Right ventricle myocardium inferior (tissue), 1 donor: ENCODE data around the gene DDI2. TPM values are rescaled to one million over a fixed set of nuclear protein-coding genes. Genes with fewer than 3 reads are reported as not detected.
"Not testable (repeated sequence)": the region's sequence is repeated elsewhere in the genome, so short reads cannot be mapped to it uniquely, and the experiment has no call there.

Source experiments
- ATAC-seq: fragments of 200-7000 bp; cut with Tn5 transposase; one replicate; pipeline ENCODE4 v1.9.1; 2020; ENCODE audit warnings: mild to moderate bottlenecking, moderate library complexity
- DNase-seq: peaks from one replicate; pipeline ENCODE4 v3.0.0; 2021; ENCODE audit errors: missing footprints
- intact Hi-C: fragments of 100-400 bp; cut with DNase I; formaldehyde crosslinking; loops from one replicate; pipeline ENCODE4 v1.11.0; 2022
- total RNA-seq: library from RNA; stranded (reverse); fragmentation: NEBNext Ultra II Directional; extraction: Animal tissue kit (Norgen Biotek cat#: 25700); gene quantifications from one replicate; pipeline ENCODE4 v1.2.1, GENCODE V29; 2021
- donor health status: DM: no; HTN: yes; CAD: no; lungs with severe emphysema.

Gene DDI2
- total RNA-seq, 1 donor from 2014 or later: 20.4 TPM

DNA sequence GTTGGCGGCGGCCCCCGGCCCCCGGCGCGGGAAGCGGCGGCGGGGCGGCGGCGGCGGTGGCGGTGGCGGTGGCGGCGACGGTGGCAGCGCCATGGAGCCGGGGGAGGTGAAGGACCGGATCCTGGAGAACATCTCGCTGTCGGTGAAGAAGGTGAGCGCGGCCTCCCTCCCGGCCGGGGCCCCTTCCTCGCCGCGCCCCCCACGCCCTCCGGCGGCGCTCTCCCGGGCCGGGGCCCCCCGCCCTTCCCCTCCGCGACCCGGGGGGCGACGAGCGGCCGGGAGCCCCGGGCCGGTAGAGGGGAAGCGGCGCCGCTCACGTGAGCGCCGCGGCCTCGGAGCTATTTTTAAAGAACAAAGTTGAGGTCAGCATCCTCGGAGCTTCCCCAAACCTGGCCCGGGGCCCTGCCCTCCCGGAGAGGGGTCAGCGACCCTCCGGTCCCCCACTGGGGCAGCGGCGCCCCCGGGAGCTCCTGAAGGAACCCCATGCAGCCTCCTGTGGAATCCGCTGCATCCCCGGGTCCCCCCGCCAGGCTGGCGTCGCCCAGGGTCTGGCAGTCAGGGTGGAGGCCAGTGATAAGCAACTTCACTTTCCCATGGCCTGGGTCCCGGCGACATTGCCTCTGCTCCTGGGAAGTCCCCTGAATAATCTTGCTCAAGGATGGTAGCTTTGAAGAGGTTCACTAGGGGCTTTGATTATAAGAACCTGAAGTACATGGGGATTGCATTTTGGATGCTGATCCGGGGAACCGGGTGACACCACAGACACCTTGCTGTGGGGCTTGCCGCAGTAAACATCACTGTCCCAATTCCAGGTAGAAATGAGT lies 67.4 kb downstream of the DDI2 start:
- DNase-seq: peak; percentile 84
- peak; percentile 38 for ATAC-seq
- intact Hi-C loops: loop anchor here (5.0 kb wide), 3 partner anchors 33 to 57 kb away; partner anchors contain the start of gene SLC25A34

- no peak for DNase-seq
- ATAC-seq: no peak
- intact Hi-C loops: no loop called here
These were observed 68.6 kb downstream of the DDI2 start for GRCh38 chr1:15685820-15686219.

GRCh38 chr1:15687446-15687845 lies 70.2 kb downstream of the DDI2 start:
- intact Hi-C loops: no loop called here
- ATAC-seq (no peak), DNase-seq (no peak)

- intact Hi-C loops: no loop called here
- no peak for ATAC-seq
- DNase-seq: no peak
These were observed 73.1 kb downstream of the DDI2 start for GRCh38 chr1:15690317-15690716.

DNA sequence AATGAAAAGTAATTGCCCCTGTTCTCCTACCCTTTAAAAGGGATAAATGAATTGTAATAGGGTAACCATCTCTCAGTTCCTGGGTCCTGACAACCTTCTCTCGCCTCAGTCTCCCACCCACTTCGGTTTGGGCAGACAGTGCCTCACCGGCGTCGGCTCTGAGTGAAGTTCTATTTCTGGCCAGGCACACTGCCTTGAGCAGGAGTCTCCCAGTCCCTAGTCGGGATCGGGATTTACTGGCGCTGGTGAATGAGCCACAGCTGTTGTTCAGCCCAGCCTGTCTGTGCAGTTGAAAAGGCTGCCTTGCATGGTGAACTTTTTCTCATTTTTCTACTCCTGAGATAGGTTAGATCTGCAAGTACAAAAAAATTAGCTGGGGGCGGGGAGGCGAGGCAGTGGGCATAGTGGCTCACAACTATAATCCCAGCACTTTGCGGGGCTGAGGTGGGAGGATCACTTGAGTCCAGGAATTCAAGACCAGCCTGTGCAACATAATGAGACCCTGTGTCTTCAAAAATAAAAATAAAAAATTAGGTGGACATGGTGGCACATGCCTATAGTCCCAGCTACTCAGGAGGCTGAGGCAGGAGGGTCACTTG lies 74.3 kb downstream of the DDI2 start:
- intact Hi-C loops: no loop called here
- DNase-seq (no peak), ATAC-seq (peak; percentile 94)

DNA sequence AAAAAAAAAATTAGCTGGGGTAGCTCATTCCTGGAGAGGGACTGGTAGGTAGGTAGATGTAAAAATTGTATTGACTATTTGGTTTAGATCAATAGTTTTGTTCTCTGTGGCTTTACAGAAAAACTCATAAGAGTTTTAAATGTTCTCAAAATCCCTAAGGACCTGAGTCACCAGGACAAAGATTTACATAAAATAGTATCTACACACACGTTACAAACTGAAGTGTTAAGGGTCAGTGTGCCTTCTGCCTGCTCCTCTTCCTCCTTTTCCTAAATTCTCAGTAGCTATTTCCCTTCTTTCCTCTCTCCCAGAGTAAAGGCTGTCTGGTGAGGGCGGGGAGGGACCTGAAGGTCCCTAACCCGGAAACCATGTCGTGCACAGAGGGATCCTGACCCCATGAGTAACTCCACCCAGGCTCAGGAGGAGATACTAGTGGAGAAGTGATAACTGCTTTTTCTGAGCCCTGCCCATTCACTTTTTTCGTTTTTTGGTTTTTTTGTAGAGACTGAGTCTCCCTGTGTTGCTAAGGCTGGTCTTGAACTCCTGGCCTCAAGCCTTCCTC lies 74.9 kb downstream of the DDI2 start:
- ATAC-seq (no peak), DNase-seq (no peak)
- intact Hi-C loops: no loop called here

DNA sequence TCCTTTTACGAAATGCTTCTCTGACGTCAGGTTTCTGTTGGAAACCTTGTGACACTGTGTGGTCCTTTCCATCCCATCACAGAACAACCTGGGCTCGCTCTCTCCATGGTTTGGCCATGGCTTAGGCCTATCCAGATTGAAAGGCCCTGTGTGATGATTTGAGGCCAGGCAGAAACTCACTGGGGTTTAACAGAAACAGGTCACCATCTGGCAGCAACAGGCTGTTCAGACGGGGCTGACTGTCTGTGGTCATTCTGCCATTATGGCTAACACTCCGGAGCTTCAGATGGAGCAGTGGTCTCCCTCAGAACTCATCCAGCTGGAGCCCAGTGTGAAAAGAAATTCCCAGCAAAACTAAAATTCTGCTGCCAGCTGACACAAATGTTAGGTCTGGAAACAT lies 76.1 kb downstream of the DDI2 start:
- ATAC-seq: no peak
- DNase-seq: no peak
- intact Hi-C loops: no loop called here

GRCh38 chr1:15696956-15697521 lies 79.8 kb downstream of the DDI2 start:
- ATAC-seq: peak; percentile 54
- intact Hi-C loops: no loop called here
- no peak for DNase-seq

- intact Hi-C loops: no loop called here
These were observed 80.9 kb downstream of the DDI2 start for GRCh38 chr1:15698201-15698600.

DNA sequence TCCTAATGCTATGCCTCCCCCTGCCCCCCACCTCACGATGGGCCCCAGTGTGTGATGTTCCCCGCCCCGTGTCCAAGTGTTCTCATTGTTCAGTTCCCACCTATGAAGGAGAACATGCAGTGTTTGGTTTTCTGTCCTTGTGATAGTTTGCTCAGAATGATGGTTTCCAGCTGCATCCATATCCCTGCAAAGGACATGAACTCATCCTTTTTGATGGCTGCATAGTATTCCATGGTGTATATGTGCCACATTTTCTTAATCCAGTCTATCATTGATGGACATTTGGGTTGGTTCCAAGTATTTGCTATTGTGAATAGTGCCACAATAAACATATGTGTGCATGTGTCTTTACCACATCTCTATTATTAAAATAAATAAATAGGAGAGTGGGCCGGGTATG lies 82.1 kb downstream of the DDI2 start:
- intact Hi-C loops, ATAC-seq, DNase-seq: not testable (repeated sequence)

More at GRCh38 chr1:15698201-15698600, 80.9 kb downstream of the DDI2 start:
- ATAC-seq (no peak), DNase-seq (no peak)

DNA sequence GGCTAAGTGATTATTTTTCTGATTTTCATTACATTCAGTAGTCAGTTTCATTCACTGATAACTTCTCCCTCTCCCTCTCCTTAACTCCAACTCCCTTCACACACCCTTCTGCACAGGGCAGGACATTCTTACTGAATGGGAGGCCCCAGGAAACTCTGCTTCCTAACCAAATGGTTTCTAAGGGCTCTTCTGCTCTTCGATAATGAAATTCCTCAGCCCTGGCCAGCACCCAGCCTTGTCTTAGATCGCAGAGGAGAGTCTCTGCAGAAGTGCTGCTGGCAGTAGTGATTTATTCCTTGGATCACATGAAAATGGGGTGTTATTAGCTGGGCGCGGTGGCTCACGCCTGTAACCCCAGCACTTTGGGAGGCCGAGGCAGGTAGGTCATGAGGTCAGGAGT lies 83.2 kb downstream of the DDI2 start:
- ATAC-seq (no peak), DNase-seq (no peak)
- intact Hi-C loops: no loop called here

GRCh38 chr1:15701784-15702183 lies 84.5 kb downstream of the DDI2 start:
- DNase-seq: no peak
- ATAC-seq: no peak
- intact Hi-C loops: no loop called here

GRCh38 chr1:15702722-15703550 lies 85.7 kb downstream of the DDI2 start:
- intact Hi-C loops: no loop called here
- DNase-seq (no peak), ATAC-seq (peak; percentile 45)

DNA sequence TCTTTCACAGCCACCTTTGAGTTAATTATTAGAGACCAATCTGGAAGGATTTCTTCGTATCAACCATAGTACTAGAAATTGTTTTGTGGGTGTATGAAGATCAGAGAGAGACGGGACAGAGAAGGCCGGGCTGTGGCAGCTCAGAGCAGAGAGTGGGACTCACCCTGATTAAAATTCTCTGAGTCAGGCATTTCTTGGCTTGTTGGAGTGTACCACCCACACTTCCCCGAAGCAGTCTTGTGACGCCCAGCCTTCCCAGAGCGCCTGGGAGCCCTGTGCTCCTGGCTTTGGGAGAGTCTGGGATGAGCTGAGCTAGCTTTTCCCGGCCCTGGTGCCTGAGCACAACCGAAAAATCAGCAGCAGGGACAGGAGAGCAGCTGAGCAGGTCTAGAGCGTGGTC lies 86.3 kb downstream of the DDI2 start:
- ATAC-seq: peak; percentile 96
- intact Hi-C loops: no loop called here
- peak; percentile 84 for DNase-seq

- DNase-seq: no peak
These were observed 87.4 kb downstream of the DDI2 start for GRCh38 chr1:15704526-15705183.

DNA sequence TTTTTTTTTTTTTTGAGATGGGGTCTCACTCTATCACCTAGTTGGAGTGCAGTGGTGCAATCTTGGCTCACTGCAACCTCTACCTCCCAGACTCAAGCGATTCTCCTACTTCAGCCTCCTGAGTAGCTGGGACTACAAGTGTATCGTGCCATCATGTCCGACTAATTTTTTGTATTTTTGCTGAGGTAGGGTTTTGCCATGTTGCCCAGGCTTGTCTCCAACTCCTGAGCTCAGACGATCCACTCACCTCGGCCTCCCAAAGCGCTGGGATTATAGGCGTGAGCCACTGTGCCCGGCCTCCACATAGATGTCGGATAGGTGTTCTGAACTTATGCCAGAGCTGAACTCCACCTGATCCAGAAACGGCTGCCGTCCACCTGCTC lies 87.9 kb downstream of the DDI2 start:
- DNase-seq (no peak), ATAC-seq (no peak)
- intact Hi-C loops: no loop called here

More at GRCh38 chr1:15704526-15705183, 87.4 kb downstream of the DDI2 start:
- intact Hi-C loops: no loop called here
- no peak for ATAC-seq

DNA sequence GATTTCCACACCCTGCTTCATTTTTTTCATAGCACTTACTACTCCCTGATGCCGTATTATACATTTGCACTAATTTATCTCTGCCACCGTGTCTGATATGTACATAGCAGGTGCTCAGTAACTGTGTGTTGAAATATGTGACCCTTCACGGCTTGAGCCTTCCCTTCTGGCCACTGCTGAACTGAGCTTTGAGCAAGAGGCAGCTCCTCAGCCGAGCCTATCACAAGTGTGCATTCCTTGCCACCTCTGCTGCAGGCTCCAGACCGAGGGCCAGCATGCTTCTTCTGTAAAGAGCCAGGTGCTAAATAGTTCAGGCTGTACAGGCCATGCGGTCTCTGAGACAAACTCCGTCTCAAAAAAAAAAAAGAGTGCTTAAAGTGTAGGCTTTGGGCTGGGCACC lies 89.5 kb downstream of the DDI2 start:
- ATAC-seq (peak; percentile 11), DNase-seq (no peak)
- intact Hi-C loops: no loop called here

DNA sequence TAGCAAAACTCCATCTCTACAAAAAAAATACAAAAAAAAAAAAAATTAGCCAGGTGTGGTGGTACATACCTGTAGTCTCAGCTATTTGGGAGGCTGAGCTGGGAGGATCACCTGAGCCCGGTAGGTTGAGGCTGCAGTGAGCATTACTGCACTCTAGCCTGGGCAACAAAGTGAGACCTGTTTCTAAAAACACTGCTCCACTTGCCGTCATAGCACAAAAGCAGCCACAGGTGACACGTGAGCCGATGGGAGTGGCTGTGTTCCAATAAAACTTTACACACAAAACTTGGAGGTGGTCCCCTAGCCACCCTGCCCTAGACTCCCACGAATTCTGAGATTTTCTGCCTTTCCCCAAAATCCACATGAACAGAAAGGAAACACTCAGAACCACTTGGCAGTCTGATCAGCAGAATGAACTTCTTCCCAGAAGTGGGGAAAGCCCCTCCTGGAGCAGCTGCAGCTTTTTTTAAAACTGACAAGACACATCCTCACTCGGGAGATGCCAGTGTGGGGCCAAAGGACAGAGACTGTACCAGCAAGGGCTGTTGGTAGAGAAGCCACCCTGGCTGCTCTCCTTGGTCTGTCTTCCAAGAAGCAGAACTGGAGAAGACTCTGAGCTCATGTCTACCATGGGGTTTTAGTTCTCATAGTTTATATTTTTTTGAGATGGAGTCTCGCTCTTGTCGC lies 90.1 kb downstream of the DDI2 start:
- intact Hi-C loops: no loop called here
- ATAC-seq (no peak), DNase-seq (no peak)
